Parathyroid adenoma (tissue), 2 donors: ENCODE measurements around the gene POLR2F.
"Not testable (repeated sequence)": the region's sequence is repeated elsewhere in the genome, so short reads cannot be mapped to it uniquely, and the experiment has no call there.

ENCODE experiments used
- H2AFZ ChIP-seq: fragments of 300-600 bp; sonication (generic); one replicate; pipeline ENCODE4 v1.7.0; 2017; ENCODE audit warnings: antibody characterized with exemption, mild to moderate bottlenecking
- H3K27ac ChIP-seq: fragments of 300-600 bp; sonication (generic); one replicate; pipeline ENCODE4 v1.7.0; 2017
- H3K27me3 ChIP-seq: fragments of 300-600 bp; sonication (generic); one replicate; pipeline ENCODE4 v1.7.0; 2017; ENCODE audit warnings: low read length; ENCODE audit not compliant: control insufficient read depth, insufficient read depth
- H3K36me3 ChIP-seq: fragments of 300-600 bp; sonication (generic); one replicate; pipeline ENCODE4 v1.7.0; 2017; ENCODE audit warnings: low read length; ENCODE audit not compliant: control insufficient read depth, insufficient read depth
- H3K4me1 ChIP-seq: fragments of 300-600 bp; sonication (generic); one replicate; pipeline ENCODE4 v1.7.0; 2017; ENCODE audit warnings: control low read depth
- H3K4me2 ChIP-seq: fragments of 300-600 bp; sonication (generic); one replicate; pipeline ENCODE4 v1.7.0; 2017; ENCODE audit warnings: low read length
- H3K4me3 ChIP-seq: fragments of 300-600 bp; sonication (generic); one replicate; pipeline ENCODE4 v1.7.0; 2017; ENCODE audit warnings: low read depth, low read length
- H3K79me2 ChIP-seq: fragments of 300-600 bp; sonication (generic); one replicate; pipeline ENCODE4 v1.7.0; 2017; ENCODE audit warnings: control low read depth
- H3K9ac ChIP-seq: fragments of 300-600 bp; sonication (generic); one replicate; pipeline ENCODE4 v1.7.0; 2017; ENCODE audit warnings: mild to moderate bottlenecking
- H3K9me3 ChIP-seq: fragments of 300-600 bp; sonication (generic); one replicate; pipeline ENCODE4 v1.7.0; 2017; ENCODE audit warnings: low read length; ENCODE audit not compliant: control insufficient read depth
- TF ChIP-seq, protein P1 (sequence below): fragments of 300-600 bp; sonication (generic); IDR thresholded peaks from one replicate; pipeline ENCODE4 v1.7.0; 2017; ENCODE audit warnings: antibody characterized with exemption, mild to moderate bottlenecking
- donor health status: primary hyperparathyroidism.

The POLR2F gene

DNA sequence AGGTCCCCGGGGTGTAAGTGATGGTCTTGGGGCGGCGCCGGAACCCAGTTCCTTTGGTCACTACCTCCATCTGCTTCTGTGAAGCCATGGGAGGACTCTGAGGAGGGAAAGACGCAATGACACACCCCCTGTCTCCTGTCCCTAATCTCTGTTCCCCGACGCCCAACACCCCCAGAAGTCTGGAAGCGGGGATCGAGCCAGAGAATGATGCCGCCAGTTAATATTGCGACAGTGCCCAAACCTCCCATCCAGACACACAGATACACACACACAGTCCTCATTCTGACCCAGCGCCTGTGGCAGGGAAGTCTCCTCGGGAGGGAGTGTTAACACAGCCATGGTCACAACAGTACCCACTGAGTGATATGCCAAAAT is 450 bp upstream of the POLR2F start:
- Histone ChIP-seq H3K4me3 (peak overlapping the region; percentile 99), H2AFZ (peak overlapping the region; percentile 86), H3K9ac (no peak overlapping the region), H3K27me3 (no peaks in the 10 kb centered on the region), H3K9me3 (no peaks in the 10 kb centered on the region), H3K27ac (peak overlapping the region; percentile 68), H3K36me3 (no peaks in the 10 kb centered on the region), H3K4me1 (peaks cover 13% of the 10 kb centered on the region), H3K4me2 (peak overlapping the region; percentile 82), H3K79me2 (peaks cover 11% of the 10 kb centered on the region)
- TF ChIP-seq, protein P1, sequence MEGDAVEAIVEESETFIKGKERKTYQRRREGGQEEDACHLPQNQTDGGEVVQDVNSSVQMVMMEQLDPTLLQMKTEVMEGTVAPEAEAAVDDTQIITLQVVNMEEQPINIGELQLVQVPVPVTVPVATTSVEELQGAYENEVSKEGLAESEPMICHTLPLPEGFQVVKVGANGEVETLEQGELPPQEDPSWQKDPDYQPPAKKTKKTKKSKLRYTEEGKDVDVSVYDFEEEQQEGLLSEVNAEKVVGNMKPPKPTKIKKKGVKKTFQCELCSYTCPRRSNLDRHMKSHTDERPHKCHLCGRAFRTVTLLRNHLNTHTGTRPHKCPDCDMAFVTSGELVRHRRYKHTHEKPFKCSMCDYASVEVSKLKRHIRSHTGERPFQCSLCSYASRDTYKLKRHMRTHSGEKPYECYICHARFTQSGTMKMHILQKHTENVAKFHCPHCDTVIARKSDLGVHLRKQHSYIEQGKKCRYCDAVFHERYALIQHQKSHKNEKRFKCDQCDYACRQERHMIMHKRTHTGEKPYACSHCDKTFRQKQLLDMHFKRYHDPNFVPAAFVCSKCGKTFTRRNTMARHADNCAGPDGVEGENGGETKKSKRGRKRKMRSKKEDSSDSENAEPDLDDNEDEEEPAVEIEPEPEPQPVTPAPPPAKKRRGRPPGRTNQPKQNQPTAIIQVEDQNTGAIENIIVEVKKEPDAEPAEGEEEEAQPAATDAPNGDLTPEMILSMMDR: no peak

DNA sequence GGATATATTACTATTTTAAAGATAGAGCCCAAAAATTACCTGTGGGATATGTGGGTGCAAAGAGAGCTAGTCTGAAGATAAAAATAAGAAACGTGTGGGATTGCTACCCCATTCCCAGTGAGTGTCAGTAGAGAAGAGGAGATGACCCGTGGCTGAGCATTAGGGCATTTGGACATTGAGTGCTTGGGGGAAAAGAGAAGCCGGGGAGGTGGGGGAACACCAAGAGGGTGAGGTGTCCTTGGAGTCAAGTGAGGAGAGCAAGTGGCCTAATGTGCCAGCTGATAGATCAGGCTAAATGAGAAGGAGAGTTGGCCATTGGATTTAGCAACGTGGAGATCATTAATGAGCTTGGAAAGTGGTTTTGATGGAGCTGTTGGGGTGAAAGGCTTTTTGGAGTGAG is 1.2 kb downstream of the POLR2F start:
- TF ChIP-seq, protein P1: no peak
- H3K79me2 ChIP-seq: peaks cover 11% of the 10 kb centered on the region
- peak overlapping the region; percentile 82 for H3K4me2 ChIP-seq
- H3K9me3 ChIP-seq: no peaks in the 10 kb centered on the region
- no peak overlapping the region for H2AFZ ChIP-seq
- H3K27ac ChIP-seq: no peak overlapping the region
- peak overlapping the region; percentile 99 for H3K4me3 ChIP-seq
- peaks cover 15% of the 10 kb centered on the region for H3K4me1 ChIP-seq
- no peaks in the 10 kb centered on the region for H3K36me3 ChIP-seq
- no peak overlapping the region for H3K9ac ChIP-seq
- H3K27me3 ChIP-seq: no peaks in the 10 kb centered on the region

DNA sequence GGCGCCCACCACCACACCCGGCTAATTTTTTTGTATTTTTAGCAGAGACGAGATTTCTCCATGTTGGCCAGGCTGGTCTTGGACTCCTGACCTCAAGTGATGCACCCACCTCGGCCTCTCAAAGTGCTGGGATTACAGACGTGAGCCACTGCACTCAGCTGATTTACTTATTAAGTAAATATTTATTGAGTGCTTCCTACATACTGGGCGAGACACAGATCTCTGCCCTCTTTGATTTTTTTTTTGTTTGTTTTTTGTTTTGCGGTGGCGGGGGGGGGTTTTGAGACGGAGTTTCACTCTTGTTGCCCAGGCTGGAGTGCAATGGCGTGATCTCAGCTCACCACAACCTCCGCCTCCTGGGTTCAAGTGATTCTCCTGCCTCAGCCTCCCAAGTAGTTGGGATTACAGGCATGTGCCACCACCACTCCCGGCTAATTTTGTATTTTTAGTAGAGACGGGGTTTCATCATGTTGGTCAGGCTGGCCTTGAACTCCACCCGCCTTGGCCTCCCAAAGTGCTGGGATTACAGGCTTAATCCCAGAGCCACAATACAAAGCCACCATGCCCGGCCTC is 2.4 kb downstream of the POLR2F start:
- not testable (repeated sequence) for H3K4me3 ChIP-seq, H3K27me3 ChIP-seq, H3K4me2 ChIP-seq, H3K27ac ChIP-seq, H3K9ac ChIP-seq, H3K36me3 ChIP-seq, H2AFZ ChIP-seq, H3K9me3 ChIP-seq
- Histone ChIP-seq H3K4me1 (peaks cover 15% of the 10 kb centered on the region), H3K79me2 (peaks cover 11% of the 10 kb centered on the region)

DNA sequence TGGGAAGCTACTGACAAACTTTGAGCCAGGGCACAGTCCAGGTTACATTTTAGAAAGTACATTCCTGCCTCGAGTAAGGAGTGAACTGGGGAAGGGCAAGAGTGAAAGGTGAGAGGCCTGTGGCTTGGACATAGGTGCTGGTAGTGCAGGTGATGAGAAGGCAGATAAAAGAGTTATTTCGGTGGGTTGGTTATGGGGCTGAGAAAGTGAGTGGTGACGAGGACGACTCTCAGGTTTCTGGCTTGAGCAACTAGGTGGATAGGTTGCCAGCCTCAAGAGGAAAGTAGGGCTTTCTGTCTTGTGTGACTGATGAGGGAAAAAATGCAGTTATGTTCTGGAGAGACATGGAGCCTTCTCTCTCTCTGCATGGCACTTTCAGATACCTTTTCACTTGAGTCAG is 3.7 kb downstream of the POLR2F start:
- Histone ChIP-seq H3K4me2 (peak overlapping the region; percentile 42), H3K36me3 (no peaks in the 10 kb centered on the region), H3K79me2 (peaks cover 13% of the 10 kb centered on the region), H3K4me3 (no peak overlapping the region), H3K9me3 (no peaks in the 10 kb centered on the region), H3K27ac (peak overlapping the region; percentile 84), H2AFZ (no peak overlapping the region), H3K4me1 (peaks cover 15% of the 10 kb centered on the region), H3K27me3 (no peaks in the 10 kb centered on the region), H3K9ac (no peak overlapping the region)
- TF ChIP-seq, protein P1: no peak

DNA sequence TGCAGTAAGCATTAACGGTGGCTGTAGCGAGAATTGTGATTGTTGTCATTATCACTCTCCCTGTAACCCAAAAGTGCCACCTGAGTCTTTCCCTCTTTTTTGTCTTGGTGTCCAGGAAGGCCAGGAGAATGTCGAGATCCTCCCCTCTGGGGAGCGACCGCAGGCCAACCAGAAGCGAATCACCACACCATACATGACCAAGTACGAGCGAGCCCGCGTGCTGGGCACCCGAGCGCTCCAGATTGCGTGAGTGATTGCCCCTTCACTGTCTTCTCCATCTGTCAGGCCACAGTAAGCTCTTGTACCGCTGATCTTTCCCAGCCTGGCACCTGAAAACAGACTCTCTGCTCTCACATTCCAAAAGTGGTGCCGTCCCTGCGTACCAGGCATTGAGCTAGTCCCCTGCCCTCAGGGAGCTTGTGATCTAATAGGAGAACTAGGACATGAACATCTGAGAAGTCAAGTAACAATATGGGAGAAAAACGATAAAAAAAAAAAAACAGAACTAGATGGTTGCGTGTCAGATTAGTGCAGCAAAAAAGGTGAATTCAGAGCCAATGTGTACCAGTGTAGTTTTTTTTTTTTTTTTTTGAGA is 5.8 kb downstream of the POLR2F start:
- H3K4me1 ChIP-seq: peaks cover 15% of the 10 kb centered on the region
- peaks cover 8% of the 10 kb centered on the region for H3K79me2 ChIP-seq
- H3K9me3 ChIP-seq: no peaks in the 10 kb centered on the region
- H2AFZ ChIP-seq: no peak overlapping the region
- H3K36me3 ChIP-seq: no peaks in the 10 kb centered on the region
- no peak overlapping the region for H3K4me3 ChIP-seq
- no peaks in the 10 kb centered on the region for H3K27me3 ChIP-seq
- H3K9ac ChIP-seq: no peak overlapping the region
- no peak overlapping the region for H3K27ac ChIP-seq
- no peak overlapping the region for H3K4me2 ChIP-seq
- TF ChIP-seq, protein P1: no peak
